Measurements from ENCODE around the gene EIF2AK2.
A peak's percentile ranks its signal among the peaks of the same experiment; 100 is the strongest.

Gene EIF2AK2

GRCh38 chr2:37083873-37084794 is 72.6 kb downstream of the EIF2AK2 start, which contains the start of the genes GPATCH11 and HEATR5B:
TSS of gene GPATCH11 (plus strand) at chr2:37084518. CDS start at chr2:37088382, 3,864 bp downstream.
TSS of gene HEATR5B (minus strand) at chr2:37084372. CDS start at chr2:37083414, 958 bp downstream.
- no peaks in the 10 kb centered on the region for H3K27me3 ChIP-seq (replicated peaks; ENCODE audit: control insufficient read depth, insufficient read depth, low read length, poor library complexity, severe bottlenecking)
- peak within 1 kb of the TSS; percentile 86 for H3K4me3 ChIP-seq (ENCODE audit: insufficient read depth, low read depth, low read length, poor library complexity, severe bottlenecking)
- peak; percentile 91 for DNase-seq
- peak within 1 kb of the TSS; percentile 85 for H3K27ac ChIP-seq (ENCODE audit: insufficient read depth, low read length, poor library complexity, severe bottlenecking)
- peaks cover 7% of the 10 kb centered on the region for H3K36me3 ChIP-seq (ENCODE audit: control insufficient read depth, insufficient read depth, low read length)
- H3K9me3 ChIP-seq (ENCODE audit: control insufficient read depth, low read length), result no peaks in the 10 kb centered on the region
- peaks cover 32% of the 10 kb centered on the region for H3K4me1 ChIP-seq (ENCODE audit: control insufficient read depth, insufficient read depth, low read length, poor library complexity, severe bottlenecking)

GRCh38 chr2:37080689-37081088 is 76.1 kb downstream of the EIF2AK2 start:
- Histone ChIP-seq H3K4me1 (ENCODE audit: control insufficient read depth, insufficient read depth, low read length, poor library complexity, severe bottlenecking) (peaks cover 32% of the 10 kb centered on the region), H3K9me3 (ENCODE audit: control insufficient read depth, low read length) (no peaks in the 10 kb centered on the region), H3K27ac (ENCODE audit: insufficient read depth, low read length, poor library complexity, severe bottlenecking) (peak overlapping the region; percentile 44), H3K36me3 (ENCODE audit: control insufficient read depth, insufficient read depth, low read length) (peaks cover 5% of the 10 kb centered on the region), H3K4me3 (ENCODE audit: insufficient read depth, low read depth, low read length, poor library complexity, severe bottlenecking) (peak overlapping the region; percentile 8), H3K27me3 (replicated peaks; ENCODE audit: control insufficient read depth, insufficient read depth, low read length, poor library complexity, severe bottlenecking) (no peaks in the 10 kb centered on the region)
- DNase-seq, result no peak

- H3K4me3 ChIP-seq (ENCODE audit: insufficient read depth, low read depth, low read length, poor library complexity, severe bottlenecking), result peak overlapping the region; percentile 1
- H3K9me3 ChIP-seq (ENCODE audit: control insufficient read depth, low read length), result no peaks in the 10 kb centered on the region
- H3K4me1 ChIP-seq (ENCODE audit: control insufficient read depth, insufficient read depth, low read length, poor library complexity, severe bottlenecking), result peaks cover 29% of the 10 kb centered on the region
- H3K36me3 ChIP-seq (ENCODE audit: control insufficient read depth, insufficient read depth, low read length), result peaks cover 5% of the 10 kb centered on the region
- no peaks in the 10 kb centered on the region for H3K27me3 ChIP-seq (replicated peaks; ENCODE audit: control insufficient read depth, insufficient read depth, low read length, poor library complexity, severe bottlenecking)
- DNase-seq, result no peak
- H3K27ac ChIP-seq (ENCODE audit: insufficient read depth, low read length, poor library complexity, severe bottlenecking), result peak overlapping the region; percentile 44
These were observed 76.5 kb downstream of the EIF2AK2 start for GRCh38 chr2:37080266-37080665.

- DNase-seq, result no peak
- H3K9me3 ChIP-seq (ENCODE audit: control insufficient read depth, low read length), result no peaks in the 10 kb centered on the region
- no peak overlapping the region for H3K4me3 ChIP-seq (ENCODE audit: insufficient read depth, low read depth, low read length, poor library complexity, severe bottlenecking)
- H3K27me3 ChIP-seq (replicated peaks; ENCODE audit: control insufficient read depth, insufficient read depth, low read length, poor library complexity, severe bottlenecking), result no peaks in the 10 kb centered on the region
- no peak overlapping the region for H3K27ac ChIP-seq (ENCODE audit: insufficient read depth, low read length, poor library complexity, severe bottlenecking)
- H3K36me3 ChIP-seq (ENCODE audit: control insufficient read depth, insufficient read depth, low read length), result peaks cover 59% of the 10 kb centered on the region
- H3K4me1 ChIP-seq (ENCODE audit: control insufficient read depth, insufficient read depth, low read length, poor library complexity, severe bottlenecking), result no peaks in the 10 kb centered on the region
These were observed 85.8 kb downstream of the EIF2AK2 start for GRCh38 chr2:37070931-37071330.

- Histone ChIP-seq H3K27ac (ENCODE audit: insufficient read depth, low read length, poor library complexity, severe bottlenecking) (no peak overlapping the region), H3K27me3 (replicated peaks; ENCODE audit: control insufficient read depth, insufficient read depth, low read length, poor library complexity, severe bottlenecking) (no peaks in the 10 kb centered on the region), H3K9me3 (ENCODE audit: control insufficient read depth, low read length) (no peaks in the 10 kb centered on the region), H3K4me1 (ENCODE audit: control insufficient read depth, insufficient read depth, low read length, poor library complexity, severe bottlenecking) (no peaks in the 10 kb centered on the region), H3K4me3 (ENCODE audit: insufficient read depth, low read depth, low read length, poor library complexity, severe bottlenecking) (no peak overlapping the region), H3K36me3 (ENCODE audit: control insufficient read depth, insufficient read depth, low read length) (peaks cover 65% of the 10 kb centered on the region)
- no peak for DNase-seq
These were observed 88.1 kb downstream of the EIF2AK2 start for GRCh38 chr2:37068686-37069085.

- DNase-seq, result no peak
- H3K27ac ChIP-seq (ENCODE audit: insufficient read depth, low read length, poor library complexity, severe bottlenecking), result no peak overlapping the region
- H3K4me3 ChIP-seq (ENCODE audit: insufficient read depth, low read depth, low read length, poor library complexity, severe bottlenecking), result no peak overlapping the region
- no peaks in the 10 kb centered on the region for H3K9me3 ChIP-seq (ENCODE audit: control insufficient read depth, low read length)
- H3K4me1 ChIP-seq (ENCODE audit: control insufficient read depth, insufficient read depth, low read length, poor library complexity, severe bottlenecking), result no peaks in the 10 kb centered on the region
- peaks cover 73% of the 10 kb centered on the region for H3K36me3 ChIP-seq (ENCODE audit: control insufficient read depth, insufficient read depth, low read length)
- H3K27me3 ChIP-seq (replicated peaks; ENCODE audit: control insufficient read depth, insufficient read depth, low read length, poor library complexity, severe bottlenecking), result no peaks in the 10 kb centered on the region
These were observed 95.0 kb downstream of the EIF2AK2 start for GRCh38 chr2:37061776-37062175.

GRCh38 chr2:37061013-37061711 is 95.6 kb downstream of the EIF2AK2 start:
- Histone ChIP-seq H3K36me3 (ENCODE audit: control insufficient read depth, insufficient read depth, low read length) (peaks cover 74% of the 10 kb centered on the region), H3K27me3 (replicated peaks; ENCODE audit: control insufficient read depth, insufficient read depth, low read length, poor library complexity, severe bottlenecking) (no peaks in the 10 kb centered on the region)
- DNase-seq, result no peak

GRCh38 chr2:37060446-37060845 is 96.3 kb downstream of the EIF2AK2 start:
- no peak overlapping the region for H3K4me3 ChIP-seq (ENCODE audit: insufficient read depth, low read depth, low read length, poor library complexity, severe bottlenecking)
- peaks cover 74% of the 10 kb centered on the region for H3K36me3 ChIP-seq (ENCODE audit: control insufficient read depth, insufficient read depth, low read length)
- no peak overlapping the region for H3K27ac ChIP-seq (ENCODE audit: insufficient read depth, low read length, poor library complexity, severe bottlenecking)
- no peaks in the 10 kb centered on the region for H3K4me1 ChIP-seq (ENCODE audit: control insufficient read depth, insufficient read depth, low read length, poor library complexity, severe bottlenecking)
- no peak for DNase-seq
- no peaks in the 10 kb centered on the region for H3K27me3 ChIP-seq (replicated peaks; ENCODE audit: control insufficient read depth, insufficient read depth, low read length, poor library complexity, severe bottlenecking)
- H3K9me3 ChIP-seq (ENCODE audit: control insufficient read depth, low read length), result no peaks in the 10 kb centered on the region

More at GRCh38 chr2:37061013-37061711, 95.6 kb downstream of the EIF2AK2 start:
- Histone ChIP-seq H3K4me3 (ENCODE audit: insufficient read depth, low read depth, low read length, poor library complexity, severe bottlenecking) (no peak overlapping the region), H3K9me3 (ENCODE audit: control insufficient read depth, low read length) (no peaks in the 10 kb centered on the region), H3K4me1 (ENCODE audit: control insufficient read depth, insufficient read depth, low read length, poor library complexity, severe bottlenecking) (no peaks in the 10 kb centered on the region), H3K27ac (ENCODE audit: insufficient read depth, low read length, poor library complexity, severe bottlenecking) (no peak overlapping the region)

- H3K4me1 ChIP-seq (ENCODE audit: control insufficient read depth, insufficient read depth, low read length, poor library complexity, severe bottlenecking), result no peaks in the 10 kb centered on the region
- no peaks in the 10 kb centered on the region for H3K27me3 ChIP-seq (replicated peaks; ENCODE audit: control insufficient read depth, insufficient read depth, low read length, poor library complexity, severe bottlenecking)
- peaks cover 73% of the 10 kb centered on the region for H3K36me3 ChIP-seq (ENCODE audit: control insufficient read depth, insufficient read depth, low read length)
- no peak for DNase-seq
- H3K4me3 ChIP-seq (ENCODE audit: insufficient read depth, low read depth, low read length, poor library complexity, severe bottlenecking), result no peak overlapping the region
- H3K27ac ChIP-seq (ENCODE audit: insufficient read depth, low read length, poor library complexity, severe bottlenecking), result no peak overlapping the region
- no peaks in the 10 kb centered on the region for H3K9me3 ChIP-seq (ENCODE audit: control insufficient read depth, low read length)
These were observed 96.9 kb downstream of the EIF2AK2 start for GRCh38 chr2:37059841-37060240.
